ENCODE measurements around the gene STK38L. TPM values are rescaled to one million over a fixed set of nuclear protein-coding genes. Genes with fewer than 3 reads are reported as not detected.

The STK38L gene
- total RNA-seq, 4 donors from 2014 or later = 70.0 to 111 (median 79.2) TPM

DNA sequence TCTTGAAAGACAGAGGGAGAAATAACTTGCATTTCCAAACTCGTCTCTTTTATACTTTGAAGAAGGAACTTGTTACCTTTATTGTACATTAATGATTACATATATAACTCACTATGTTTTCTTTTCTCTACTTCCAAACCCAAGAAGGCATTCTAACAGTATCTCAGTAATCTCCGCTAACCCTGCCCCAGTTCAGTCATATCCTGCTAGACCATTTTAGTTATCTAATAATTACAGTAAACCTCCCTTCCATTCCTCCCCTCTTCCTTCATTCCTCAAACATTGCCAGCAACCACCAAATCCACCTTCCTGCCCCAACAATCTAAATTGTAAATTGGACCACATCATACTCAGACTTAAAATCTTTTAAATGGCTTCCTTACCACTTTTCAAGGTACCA lies 30.6 kb downstream of the STK38L start:
- Histone ChIP-seq H3K36me3 (no peaks in the 10 kb centered on the region), H3K4me3 (no peak overlapping the region), H3K27me3 (no peaks in the 10 kb centered on the region), H3K4me1 (peaks cover 13 to 95% (median 48%) of the 10 kb centered on the region in 3 donors), H3K9me3 (no peaks in the 10 kb centered on the region), H3K27ac (peak overlapping the region in 3 of 4 donors; percentile 34 to 84 (median 65))
- TF ChIP-seq, protein P1, sequence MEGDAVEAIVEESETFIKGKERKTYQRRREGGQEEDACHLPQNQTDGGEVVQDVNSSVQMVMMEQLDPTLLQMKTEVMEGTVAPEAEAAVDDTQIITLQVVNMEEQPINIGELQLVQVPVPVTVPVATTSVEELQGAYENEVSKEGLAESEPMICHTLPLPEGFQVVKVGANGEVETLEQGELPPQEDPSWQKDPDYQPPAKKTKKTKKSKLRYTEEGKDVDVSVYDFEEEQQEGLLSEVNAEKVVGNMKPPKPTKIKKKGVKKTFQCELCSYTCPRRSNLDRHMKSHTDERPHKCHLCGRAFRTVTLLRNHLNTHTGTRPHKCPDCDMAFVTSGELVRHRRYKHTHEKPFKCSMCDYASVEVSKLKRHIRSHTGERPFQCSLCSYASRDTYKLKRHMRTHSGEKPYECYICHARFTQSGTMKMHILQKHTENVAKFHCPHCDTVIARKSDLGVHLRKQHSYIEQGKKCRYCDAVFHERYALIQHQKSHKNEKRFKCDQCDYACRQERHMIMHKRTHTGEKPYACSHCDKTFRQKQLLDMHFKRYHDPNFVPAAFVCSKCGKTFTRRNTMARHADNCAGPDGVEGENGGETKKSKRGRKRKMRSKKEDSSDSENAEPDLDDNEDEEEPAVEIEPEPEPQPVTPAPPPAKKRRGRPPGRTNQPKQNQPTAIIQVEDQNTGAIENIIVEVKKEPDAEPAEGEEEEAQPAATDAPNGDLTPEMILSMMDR (IDR thresholded peaks at IDR 0.05) = no peak
- TF ChIP-seq EP300 (IDR thresholded peaks at IDR 0.05) (no peak), POLR2A (IDR thresholded peaks at IDR 0.05) (no peak)
- 74% methylated on average over 2 of the region's 2 CpGs for WGBS, 2 donors (ENCODE audit: low coverage in 1 of 2)
- no peak for ATAC-seq

DNA sequence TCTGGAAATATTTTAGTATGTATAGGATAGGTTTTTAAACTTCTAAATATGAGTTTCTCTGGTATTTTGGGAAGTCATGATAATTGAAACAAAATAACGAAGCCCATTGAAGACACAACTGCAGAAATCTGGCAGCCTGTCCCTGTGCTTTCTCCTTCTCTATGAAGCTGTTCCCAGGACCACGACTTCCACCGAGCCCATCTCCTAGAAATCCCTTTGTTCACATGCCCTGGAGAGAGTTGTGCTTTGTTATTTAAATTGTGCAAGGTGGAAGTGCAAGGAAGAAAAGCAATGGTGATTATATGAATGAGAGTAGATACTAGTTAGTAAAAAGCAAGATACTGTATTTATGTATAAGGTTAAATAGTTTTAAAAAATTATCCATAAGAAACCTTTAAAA lies 32.2 kb downstream of the STK38L start:
- Histone ChIP-seq H3K27ac (peak overlapping the region; percentile 21 to 89 (median 74)), H3K4me1 (peaks cover 13 to 95% (median 53%) of the 10 kb centered on the region in 3 donors), H3K4me3 (no peak overlapping the region), H3K27me3 (no peaks in the 10 kb centered on the region), H3K9me3 (no peaks in the 10 kb centered on the region), H3K36me3 (no peaks in the 10 kb centered on the region)
- no peak for ATAC-seq
- TF ChIP-seq POLR2AphosphoS5 (IDR thresholded peaks at IDR 0.05) = no peak
- TF ChIP-seq EP300 (IDR thresholded peaks at IDR 0.05) = no peak
- TF ChIP-seq, protein P1 (IDR thresholded peaks at IDR 0.05) = no peak
- TF ChIP-seq POLR2A (IDR thresholded peaks at IDR 0.05) = no peak
- WGBS, 2 donors (ENCODE audit: low coverage in 1 of 2) = 69 to 73% methylated on average over 3 of the region's 3 CpGs

DNA sequence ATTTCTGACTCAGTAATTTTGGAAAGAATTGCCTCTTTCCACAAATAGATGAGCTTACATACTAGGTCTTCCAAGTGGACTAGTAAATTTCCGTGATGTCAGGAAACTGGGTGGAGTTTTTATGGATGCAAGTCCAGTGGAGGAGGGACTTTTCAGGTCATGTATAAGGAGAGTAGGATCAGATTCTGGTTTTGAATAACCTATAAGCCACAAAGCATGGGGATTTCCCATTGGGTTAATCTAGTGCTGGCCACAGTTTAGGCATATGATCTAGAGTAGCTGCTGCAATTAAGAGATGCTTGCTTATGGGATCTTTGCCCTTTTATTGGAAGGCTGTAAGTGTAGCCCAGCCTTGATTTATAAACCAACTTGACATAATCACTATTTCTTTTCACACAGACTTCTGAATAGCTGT lies 33.8 kb downstream of the STK38L start:
- H3K9me3 ChIP-seq = no peaks in the 10 kb centered on the region
- no peaks in the 10 kb centered on the region for H3K36me3 ChIP-seq
- TF ChIP-seq POLR2A (IDR thresholded peaks at IDR 0.05) = no peak
- no peak for TF ChIP-seq EP300 (IDR thresholded peaks at IDR 0.05)
- peak; percentile 10 for TF ChIP-seq POLR2AphosphoS5 (IDR thresholded peaks at IDR 0.05)
- H3K4me3 ChIP-seq = no peak overlapping the region
- WGBS, 2 donors (ENCODE audit: low coverage in 1 of 2) = 0 to 14% methylated on average over 1 of the region's 1 CpG
- ATAC-seq = peak; percentile 70
- peak overlapping the region; percentile 64 to 89 (median 82) for H3K27ac ChIP-seq
- peaks cover 11 to 92% (median 43%) of the 10 kb centered on the region in 3 donors for H3K4me1 ChIP-seq
- H3K27me3 ChIP-seq = no peaks in the 10 kb centered on the region

DNA sequence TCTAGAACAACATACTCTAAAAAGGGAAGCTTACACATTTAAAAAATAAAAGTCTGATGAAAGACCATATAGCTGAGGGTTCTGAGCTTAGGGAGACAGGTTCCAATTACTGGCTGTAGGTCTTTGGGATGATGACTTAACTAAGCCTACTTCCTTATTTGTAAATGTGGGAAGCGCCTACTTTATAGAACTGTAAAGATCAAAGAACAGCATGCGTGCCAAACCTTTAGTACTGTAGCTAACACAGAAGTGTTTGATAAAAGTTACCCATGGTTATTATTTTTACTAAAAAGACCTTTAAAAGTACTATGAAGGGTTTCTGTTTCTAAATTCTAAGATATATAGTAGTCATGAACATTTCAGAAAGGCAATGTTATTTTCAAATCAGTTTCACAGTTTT lies 35.7 kb downstream of the STK38L start:
- no peak for ATAC-seq
- Histone ChIP-seq H3K36me3 (no peaks in the 10 kb centered on the region), H3K27ac (peak overlapping the region in 2 of 4 donors; percentile 64 to 84), H3K4me3 (no peak overlapping the region), H3K27me3 (no peaks in the 10 kb centered on the region), H3K9me3 (no peaks in the 10 kb centered on the region), H3K4me1 (peaks cover 16 to 91% (median 34%) of the 10 kb centered on the region in 3 donors)
- 54 to 83% methylated on average over 2 of the region's 2 CpGs for WGBS, 2 donors (ENCODE audit: low coverage in 1 of 2)
- no peak for TF ChIP-seq POLR2A (IDR thresholded peaks at IDR 0.05)
- TF ChIP-seq, protein P1 (IDR thresholded peaks at IDR 0.05) = no peak
- no peak for TF ChIP-seq POLR2AphosphoS5 (IDR thresholded peaks at IDR 0.05)
- TF ChIP-seq EP300 (IDR thresholded peaks at IDR 0.05) = no peak

DNA sequence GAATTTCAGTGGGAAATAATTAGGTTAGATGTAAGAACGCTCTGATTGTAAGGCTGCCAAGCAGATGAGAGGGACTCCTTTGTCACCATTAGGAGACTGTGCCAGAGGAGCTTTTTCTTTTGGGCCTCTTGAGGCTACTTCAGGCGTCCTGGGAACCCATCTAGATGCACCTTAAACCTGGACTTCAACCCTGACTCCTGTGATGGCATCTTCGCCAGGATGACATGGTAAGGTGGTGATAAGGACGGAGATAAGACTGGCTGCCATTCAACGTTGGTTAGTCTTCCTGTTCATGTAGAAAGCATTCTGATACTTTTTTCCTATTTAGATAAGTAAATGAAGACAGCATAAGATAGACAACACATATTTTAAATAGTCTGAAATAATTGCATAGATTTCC lies 36.3 kb downstream of the STK38L start:
- Histone ChIP-seq H3K4me3 (no peak overlapping the region), H3K36me3 (no peaks in the 10 kb centered on the region), H3K4me1 (peaks cover 20 to 92% (median 35%) of the 10 kb centered on the region in 3 donors), H3K9me3 (no peaks in the 10 kb centered on the region), H3K27me3 (no peaks in the 10 kb centered on the region), H3K27ac (peak overlapping the region in 3 of 4 donors; percentile 2 to 84 (median 64))
- TF ChIP-seq EP300 (IDR thresholded peaks at IDR 0.05) = no peak
- TF ChIP-seq POLR2AphosphoS5 (IDR thresholded peaks at IDR 0.05) = no peak
- TF ChIP-seq POLR2A (IDR thresholded peaks at IDR 0.05) = no peak
- TF ChIP-seq, protein P1 (IDR thresholded peaks at IDR 0.05) = no peak
- ATAC-seq = no peak
- 78 to 84% methylated on average over 3 to 5 of the region's 5 CpGs for WGBS, 2 donors (ENCODE audit: low coverage in 1 of 2)
